Measurements from ENCODE around the gene SEC16A. TPM values are rescaled to one million over a fixed set of nuclear protein-coding genes. Genes with fewer than 3 reads are reported as not detected.

SEC16A gene
- total RNA-seq, 1 donor from 2014 or later = 66.5 TPM

- Histone ChIP-seq H3K36me3 (peaks cover 72% of the 10 kb centered on the region), H3K4me3 (no peak overlapping the region), H3K9me3 (no peaks in the 10 kb centered on the region), H3K27ac (no peak overlapping the region), H3K4me1 (no peaks in the 10 kb centered on the region), H3K27me3 (ENCODE audit: low read depth) (no peaks in the 10 kb centered on the region)
- DNase-seq (peak; percentile 32), ATAC-seq (no peak)
- TF ChIP-seq CTCF (IDR thresholded peaks at IDR 0.05) = no peak
- intact Hi-C loops (cut with DNase I) = no loop called here
Measured at GRCh38 chr9:136424750-136425362, 58.0 kb downstream of the SEC16A start.

DNA sequence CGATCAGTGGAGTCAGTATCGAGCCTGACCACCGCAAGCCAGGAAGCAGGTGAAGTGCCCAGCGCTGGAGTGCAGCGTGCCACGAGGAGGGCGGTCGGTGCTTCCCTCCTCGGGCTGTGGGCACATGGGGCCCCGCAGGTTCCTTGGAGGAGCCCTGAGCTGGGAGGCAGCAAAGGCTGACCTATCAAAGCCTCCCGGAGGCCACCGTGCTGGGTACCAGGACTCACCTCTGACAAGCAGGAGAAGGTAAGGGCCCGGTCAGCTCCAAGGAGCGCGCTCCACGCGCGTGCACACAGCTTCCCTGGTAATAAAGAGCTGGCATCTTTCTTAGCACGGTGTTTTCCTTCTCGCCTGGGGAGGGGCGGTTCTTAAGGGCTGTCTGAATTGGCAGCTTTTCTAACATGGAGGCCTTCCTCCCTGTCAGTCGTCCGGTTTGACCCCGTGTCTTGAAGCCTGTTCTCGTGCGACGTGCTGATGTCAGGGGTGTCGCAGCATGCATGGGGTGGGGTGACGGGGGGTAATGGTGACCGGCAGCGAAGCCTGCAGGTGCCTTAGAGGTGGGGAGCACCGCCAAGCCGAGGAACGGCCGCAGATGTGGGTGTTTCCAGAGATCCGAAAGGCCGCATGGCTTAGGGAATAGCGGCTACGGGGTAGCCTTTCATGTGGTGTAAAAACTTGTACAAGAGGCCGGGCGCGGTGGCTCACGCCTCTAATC is 59.3 kb downstream of the SEC16A start:
- DNase-seq (no peak), ATAC-seq (peak in 1 of 2 donors; percentile 6)
- no peak for TF ChIP-seq CTCF (IDR thresholded peaks at IDR 0.05)
- Histone ChIP-seq H3K4me3 (no peak overlapping the region), H3K36me3 (peaks cover 72% of the 10 kb centered on the region), H3K9me3 (no peaks in the 10 kb centered on the region), H3K4me1 (no peaks in the 10 kb centered on the region), H3K27me3 (ENCODE audit: low read depth) (no peaks in the 10 kb centered on the region), H3K27ac (no peak overlapping the region)
- intact Hi-C loops (cut with DNase I) = no loop called here

DNA sequence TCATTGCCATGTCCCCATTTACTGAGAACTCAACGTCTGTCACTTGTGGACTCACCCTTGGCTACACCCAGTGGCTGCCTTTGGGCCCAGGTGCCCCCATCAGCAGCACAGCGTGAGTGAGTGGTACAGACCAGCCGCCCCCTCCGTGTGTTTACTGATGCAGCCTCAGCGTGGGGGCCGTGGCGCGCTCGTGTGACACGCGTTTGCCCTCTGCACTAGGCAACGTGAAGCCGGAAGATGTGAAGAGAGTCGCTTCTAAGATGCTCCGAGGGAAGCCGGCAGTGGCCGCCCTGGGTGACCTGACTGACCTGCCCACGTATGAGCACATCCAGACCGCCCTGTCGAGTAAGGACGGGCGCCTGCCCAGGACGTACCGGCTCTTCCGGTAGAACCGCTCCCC is 60.0 kb downstream of the SEC16A start:
- Histone ChIP-seq H3K4me3 (no peak overlapping the region), H3K4me1 (no peaks in the 10 kb centered on the region), H3K36me3 (peaks cover 78% of the 10 kb centered on the region), H3K27me3 (ENCODE audit: low read depth) (no peaks in the 10 kb centered on the region), H3K27ac (no peak overlapping the region), H3K9me3 (no peaks in the 10 kb centered on the region)
- intact Hi-C loops (cut with DNase I) = no loop called here
- DNase-seq = no peak
- no peak for TF ChIP-seq CTCF (IDR thresholded peaks at IDR 0.05)
- no peak for ATAC-seq

DNA sequence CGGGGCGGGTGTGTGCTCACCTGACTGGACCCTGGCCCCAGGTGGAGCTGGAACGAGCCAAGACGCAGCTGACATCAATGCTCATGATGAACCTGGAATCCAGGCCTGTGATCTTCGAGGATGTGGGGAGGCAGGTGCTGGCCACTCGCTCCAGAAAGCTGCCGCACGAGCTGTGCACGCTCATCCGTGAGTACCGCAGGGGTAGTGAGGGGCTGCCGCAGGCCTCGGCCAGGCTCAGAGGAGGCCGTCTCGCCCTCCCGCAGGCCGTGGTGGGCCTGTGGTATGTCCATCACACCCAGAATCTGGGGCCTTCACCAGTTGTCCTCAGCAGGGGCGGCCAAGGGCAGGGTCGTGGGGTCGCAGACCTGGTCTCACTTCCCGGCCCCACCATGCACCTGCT is 61.0 kb downstream of the SEC16A start:
- Histone ChIP-seq H3K4me1 (no peaks in the 10 kb centered on the region), H3K36me3 (peaks cover 85% of the 10 kb centered on the region), H3K27ac (no peak overlapping the region), H3K9me3 (no peaks in the 10 kb centered on the region), H3K4me3 (no peak overlapping the region), H3K27me3 (ENCODE audit: low read depth) (no peaks in the 10 kb centered on the region)
- intact Hi-C loops (cut with DNase I) = no loop called here
- no peak for TF ChIP-seq CTCF (IDR thresholded peaks at IDR 0.05)
- ATAC-seq = no peak
- no peak for DNase-seq

DNA sequence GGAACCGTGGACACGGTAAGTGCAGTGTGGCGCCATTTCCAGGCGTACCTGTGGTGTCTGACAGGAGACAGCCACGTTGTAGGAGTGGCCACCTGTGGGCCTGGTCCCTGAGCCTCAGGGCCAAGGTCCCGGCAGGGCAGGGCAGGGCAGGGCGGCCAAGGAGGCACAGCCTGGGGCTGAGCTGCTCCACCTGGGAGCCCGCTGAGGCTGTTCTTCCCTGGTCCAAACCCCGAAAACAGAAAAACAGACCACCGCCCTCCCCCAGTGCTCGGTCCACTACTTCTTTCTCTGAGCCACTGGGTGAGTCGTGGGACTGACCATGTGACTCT is 63.8 kb downstream of the SEC16A start:
- TF ChIP-seq CTCF (IDR thresholded peaks at IDR 0.05) = no peak
- no peak for ATAC-seq
- H3K27ac ChIP-seq = no peak overlapping the region
- no peak overlapping the region for H3K4me3 ChIP-seq
- no peak for DNase-seq
- intact Hi-C loops (cut with DNase I) = no loop called here
- H3K36me3 ChIP-seq = peaks cover 100% of the 10 kb centered on the region
- H3K4me1 ChIP-seq = no peaks in the 10 kb centered on the region
- H3K9me3 ChIP-seq = no peaks in the 10 kb centered on the region
- no peaks in the 10 kb centered on the region for H3K27me3 ChIP-seq (ENCODE audit: low read depth)
